ENCODE measurements around the gene TMEM242.

The TMEM242 gene

DNA sequence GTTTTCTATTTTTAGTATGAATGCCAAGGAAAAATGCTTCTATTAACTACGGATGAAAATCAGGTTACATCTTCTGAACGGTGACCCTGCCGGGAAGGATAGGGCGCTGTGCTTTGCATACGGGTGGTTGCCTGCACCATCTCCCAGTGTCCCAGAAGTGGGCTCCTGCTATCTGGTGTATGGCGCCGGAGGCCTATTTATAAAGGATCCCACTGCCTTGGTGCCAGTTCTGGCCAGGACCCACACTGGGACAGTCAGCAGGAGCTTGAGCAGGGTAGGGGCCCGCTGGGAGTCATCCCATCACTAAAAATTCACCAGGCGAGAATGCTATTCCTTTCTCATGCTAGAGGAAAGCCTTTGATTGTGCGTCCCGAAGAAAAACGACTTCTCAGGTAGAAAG, 22.9 kb downstream of the TMEM242 start:
- no peak overlapping the region for H3K27ac ChIP-seq (ENCODE audit: low read depth, low read length)
- WGBS (ENCODE audit: extremely low coverage, insufficient coverage, low lambda C conversion rate), result no CpG with 5 or more reads among the region's 12 CpGs
- H3K56ac ChIP-seq (ENCODE audit: low read length), result no peak overlapping the region
- H3K27me3 ChIP-seq (ENCODE audit: insufficient read depth, low read length, poor library complexity), result no peaks in the 10 kb centered on the region
- H3K18ac ChIP-seq (ENCODE audit: low read length), result no peak overlapping the region
- H2BK5ac ChIP-seq (ENCODE audit: low read length), result no peak overlapping the region
- H2AK5ac ChIP-seq (ENCODE audit: low read length), result no peak overlapping the region
- H3K4ac ChIP-seq (ENCODE audit: low read depth, low read length), result no peak overlapping the region
- H4K5ac ChIP-seq (ENCODE audit: low read length), result no peak overlapping the region
- H3K4me3 ChIP-seq (ENCODE audit: low read length), result no peak overlapping the region
- peaks cover 3% of the 10 kb centered on the region for H3K4me1 ChIP-seq (ENCODE audit: control insufficient read depth, low read depth, low read length)
- no peak overlapping the region for H3K9ac ChIP-seq (ENCODE audit: low read length)
- H3K79me1 ChIP-seq (ENCODE audit: low read length), result peaks cover 1% of the 10 kb centered on the region
- no peak overlapping the region for H3K23ac ChIP-seq (ENCODE audit: low read length)
- H3K4me2 ChIP-seq (ENCODE audit: low read length), result no peak overlapping the region
- H2BK120ac ChIP-seq (ENCODE audit: low read depth, low read length), result no peak overlapping the region
- H3K36me3 ChIP-seq (ENCODE audit: control insufficient read depth, insufficient read depth, low read length), result no peaks in the 10 kb centered on the region
- H4K8ac ChIP-seq (ENCODE audit: low read depth, low read length), result no peak overlapping the region
- no peak overlapping the region for H2BK15ac ChIP-seq (replicated peaks; ENCODE audit: low read depth)
- DNase-seq, result no peak
- H3K79me2 ChIP-seq (ENCODE audit: control insufficient read depth, insufficient read depth, low read length), result no peaks in the 10 kb centered on the region

DNA sequence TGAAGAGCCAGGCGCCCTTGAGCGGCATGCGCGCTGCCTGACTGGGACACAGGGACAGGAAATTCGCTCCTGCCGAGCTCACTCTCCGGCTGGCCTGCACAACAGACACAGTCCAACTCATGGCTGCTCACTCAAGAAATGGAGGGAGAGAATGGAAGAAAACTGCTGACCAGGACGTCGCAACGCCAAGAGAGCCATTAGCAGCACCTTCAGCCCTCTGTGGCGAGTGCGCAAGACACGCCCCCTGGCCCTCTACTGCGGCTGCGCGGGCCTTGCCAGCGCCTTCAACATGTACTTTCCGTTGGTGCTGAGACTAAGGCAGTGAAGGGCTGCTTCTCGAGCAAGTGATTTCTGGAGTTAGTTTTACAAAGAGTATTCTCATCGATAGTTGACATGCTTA, 23.3 kb downstream of the TMEM242 start:
- Histone ChIP-seq H3K27ac (ENCODE audit: low read depth, low read length) (no peak overlapping the region), H2BK120ac (ENCODE audit: low read depth, low read length) (no peak overlapping the region), H4K8ac (ENCODE audit: low read depth, low read length) (peak overlapping the region; percentile 65), H3K27me3 (ENCODE audit: insufficient read depth, low read length, poor library complexity) (no peaks in the 10 kb centered on the region), H3K4me2 (ENCODE audit: low read length) (no peak overlapping the region), H2BK15ac (replicated peaks; ENCODE audit: low read depth) (no peak overlapping the region), H2AK5ac (ENCODE audit: low read length) (no peak overlapping the region), H3K23ac (ENCODE audit: low read length) (no peak overlapping the region), H3K4me3 (ENCODE audit: low read length) (no peak overlapping the region), H2BK5ac (ENCODE audit: low read length) (no peak overlapping the region), H3K9ac (ENCODE audit: low read length) (no peak overlapping the region), H3K79me1 (ENCODE audit: low read length) (peaks cover 1% of the 10 kb centered on the region), H4K5ac (ENCODE audit: low read length) (no peak overlapping the region), H3K4ac (ENCODE audit: low read depth, low read length) (no peak overlapping the region), H3K36me3 (ENCODE audit: control insufficient read depth, insufficient read depth, low read length) (no peaks in the 10 kb centered on the region), H3K4me1 (ENCODE audit: control insufficient read depth, low read depth, low read length) (no peaks in the 10 kb centered on the region), H3K56ac (ENCODE audit: low read length) (no peak overlapping the region), H3K79me2 (ENCODE audit: control insufficient read depth, insufficient read depth, low read length) (no peaks in the 10 kb centered on the region), H3K18ac (ENCODE audit: low read length) (no peak overlapping the region)
- no CpG with 5 or more reads among the region's 20 CpGs for WGBS (ENCODE audit: extremely low coverage, insufficient coverage, low lambda C conversion rate)
- no peak for DNase-seq

GRCh38 chr6:157298216-157298724, 25.0 kb downstream of the TMEM242 start:
- H3K23ac ChIP-seq (ENCODE audit: low read length), result no peak overlapping the region
- no peak overlapping the region for H4K8ac ChIP-seq (ENCODE audit: low read depth, low read length)
- H3K56ac ChIP-seq (ENCODE audit: low read length), result no peak overlapping the region
- no peak overlapping the region for H3K18ac ChIP-seq (ENCODE audit: low read length)
- no peak overlapping the region for H3K9ac ChIP-seq (ENCODE audit: low read length)
- H3K4ac ChIP-seq (ENCODE audit: low read depth, low read length), result no peak overlapping the region
- H4K5ac ChIP-seq (ENCODE audit: low read length), result no peak overlapping the region
- no CpG with 5 or more reads among the region's 9 CpGs for WGBS (ENCODE audit: extremely low coverage, insufficient coverage, low lambda C conversion rate)
- peaks cover 1% of the 10 kb centered on the region for H3K79me1 ChIP-seq (ENCODE audit: low read length)
- H3K79me2 ChIP-seq (ENCODE audit: control insufficient read depth, insufficient read depth, low read length), result no peaks in the 10 kb centered on the region
- H3K4me1 ChIP-seq (ENCODE audit: control insufficient read depth, low read depth, low read length), result no peaks in the 10 kb centered on the region
- no peak overlapping the region for H3K4me3 ChIP-seq (ENCODE audit: low read length)
- H2BK120ac ChIP-seq (ENCODE audit: low read depth, low read length), result no peak overlapping the region
- H3K27me3 ChIP-seq (ENCODE audit: insufficient read depth, low read length, poor library complexity), result no peaks in the 10 kb centered on the region
- DNase-seq, result no peak
- no peak overlapping the region for H3K27ac ChIP-seq (ENCODE audit: low read depth, low read length)
- H3K4me2 ChIP-seq (ENCODE audit: low read length), result no peak overlapping the region
- no peak overlapping the region for H2BK15ac ChIP-seq (replicated peaks; ENCODE audit: low read depth)
- no peaks in the 10 kb centered on the region for H3K36me3 ChIP-seq (ENCODE audit: control insufficient read depth, insufficient read depth, low read length)
- H2AK5ac ChIP-seq (ENCODE audit: low read length), result no peak overlapping the region
- H2BK5ac ChIP-seq (ENCODE audit: low read length), result no peak overlapping the region

DNA sequence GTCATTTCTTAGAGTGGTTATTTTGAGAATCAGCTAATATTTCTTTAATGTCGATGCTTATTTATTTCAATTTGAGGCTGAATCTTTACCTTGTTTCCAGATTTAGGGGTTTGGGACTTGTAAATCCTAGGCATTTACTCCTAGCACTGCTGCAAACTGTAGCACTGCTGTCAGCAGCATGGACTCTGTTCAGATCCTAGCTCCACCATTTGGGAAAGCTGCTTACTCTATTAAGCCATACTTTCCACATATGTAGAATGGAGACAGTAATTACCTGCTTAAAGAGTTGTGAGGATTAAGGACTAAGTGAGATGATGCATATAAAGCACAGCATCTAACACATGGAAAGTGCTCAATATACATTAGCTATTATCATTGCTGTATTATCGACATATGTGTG, 28.7 kb downstream of the TMEM242 start:
- Histone ChIP-seq H3K4me2 (ENCODE audit: low read length) (no peak overlapping the region), H2BK15ac (replicated peaks; ENCODE audit: low read depth) (no peak overlapping the region), H3K27me3 (ENCODE audit: insufficient read depth, low read length, poor library complexity) (no peaks in the 10 kb centered on the region), H3K23ac (ENCODE audit: low read length) (no peak overlapping the region), H3K4ac (ENCODE audit: low read depth, low read length) (no peak overlapping the region), H2BK120ac (ENCODE audit: low read depth, low read length) (no peak overlapping the region), H3K9ac (ENCODE audit: low read length) (no peak overlapping the region), H4K5ac (ENCODE audit: low read length) (no peak overlapping the region), H3K4me1 (ENCODE audit: control insufficient read depth, low read depth, low read length) (no peaks in the 10 kb centered on the region), H3K4me3 (ENCODE audit: low read length) (no peak overlapping the region), H3K27ac (ENCODE audit: low read depth, low read length) (no peak overlapping the region), H3K79me2 (ENCODE audit: control insufficient read depth, insufficient read depth, low read length) (no peaks in the 10 kb centered on the region), H3K56ac (ENCODE audit: low read length) (no peak overlapping the region), H2BK5ac (ENCODE audit: low read length) (no peak overlapping the region), H3K36me3 (ENCODE audit: control insufficient read depth, insufficient read depth, low read length) (no peaks in the 10 kb centered on the region), H2AK5ac (ENCODE audit: low read length) (no peak overlapping the region), H3K18ac (ENCODE audit: low read length) (no peak overlapping the region), H3K79me1 (ENCODE audit: low read length) (no peaks in the 10 kb centered on the region), H4K8ac (ENCODE audit: low read depth, low read length) (no peak overlapping the region)
- no peak for DNase-seq
- no CpG with 5 or more reads among the region's 2 CpGs for WGBS (ENCODE audit: extremely low coverage, insufficient coverage, low lambda C conversion rate)

GRCh38 chr6:157293780-157294179, 29.5 kb downstream of the TMEM242 start:
- Histone ChIP-seq H4K5ac (ENCODE audit: low read length) (no peak overlapping the region), H3K56ac (ENCODE audit: low read length) (no peak overlapping the region), H2BK5ac (ENCODE audit: low read length) (no peak overlapping the region), H3K23ac (ENCODE audit: low read length) (no peak overlapping the region), H3K4me1 (ENCODE audit: control insufficient read depth, low read depth, low read length) (no peaks in the 10 kb centered on the region), H3K18ac (ENCODE audit: low read length) (no peak overlapping the region), H3K79me1 (ENCODE audit: low read length) (no peaks in the 10 kb centered on the region), H2BK15ac (replicated peaks; ENCODE audit: low read depth) (no peak overlapping the region), H3K9ac (ENCODE audit: low read length) (no peak overlapping the region), H3K27me3 (ENCODE audit: insufficient read depth, low read length, poor library complexity) (no peaks in the 10 kb centered on the region), H3K36me3 (ENCODE audit: control insufficient read depth, insufficient read depth, low read length) (no peaks in the 10 kb centered on the region), H4K8ac (ENCODE audit: low read depth, low read length) (no peak overlapping the region), H2BK120ac (ENCODE audit: low read depth, low read length) (no peak overlapping the region), H2AK5ac (ENCODE audit: low read length) (no peak overlapping the region), H3K4me3 (ENCODE audit: low read length) (no peak overlapping the region), H3K4ac (ENCODE audit: low read depth, low read length) (no peak overlapping the region), H3K79me2 (ENCODE audit: control insufficient read depth, insufficient read depth, low read length) (no peaks in the 10 kb centered on the region), H3K4me2 (ENCODE audit: low read length) (no peak overlapping the region), H3K27ac (ENCODE audit: low read depth, low read length) (no peak overlapping the region)
- WGBS (ENCODE audit: extremely low coverage, insufficient coverage, low lambda C conversion rate), result no CpG with 5 or more reads among the region's 6 CpGs
- DNase-seq, result no peak

DNA sequence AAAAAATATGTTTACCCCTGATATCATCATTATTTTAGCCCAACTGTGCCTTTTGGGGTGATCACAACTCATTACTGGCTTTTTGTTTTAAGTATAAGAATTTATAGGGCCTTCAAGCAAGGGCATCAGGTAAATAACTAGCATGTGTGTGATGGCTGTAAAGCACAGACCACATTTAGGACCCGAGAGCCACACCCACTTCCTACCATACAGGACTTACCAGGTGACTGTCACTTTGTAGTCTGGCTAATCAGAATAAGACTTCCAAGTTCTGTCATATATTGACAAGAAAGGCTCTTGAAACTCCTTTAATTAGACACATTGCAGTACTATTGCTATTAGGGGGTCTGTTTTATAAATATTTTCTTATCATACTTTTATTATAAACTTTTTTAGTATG, 31.1 kb downstream of the TMEM242 start:
- Histone ChIP-seq H3K4me2 (ENCODE audit: low read length) (no peak overlapping the region), H3K4me3 (ENCODE audit: low read length) (no peak overlapping the region), H3K18ac (ENCODE audit: low read length) (no peak overlapping the region), H2BK5ac (ENCODE audit: low read length) (no peak overlapping the region), H3K79me2 (ENCODE audit: control insufficient read depth, insufficient read depth, low read length) (no peaks in the 10 kb centered on the region), H3K23ac (ENCODE audit: low read length) (no peak overlapping the region), H3K4me1 (ENCODE audit: control insufficient read depth, low read depth, low read length) (no peaks in the 10 kb centered on the region), H3K36me3 (ENCODE audit: control insufficient read depth, insufficient read depth, low read length) (no peaks in the 10 kb centered on the region), H2BK120ac (ENCODE audit: low read depth, low read length) (no peak overlapping the region), H4K5ac (ENCODE audit: low read length) (no peak overlapping the region), H2BK15ac (replicated peaks; ENCODE audit: low read depth) (no peak overlapping the region), H3K79me1 (ENCODE audit: low read length) (no peaks in the 10 kb centered on the region), H3K27ac (ENCODE audit: low read depth, low read length) (no peak overlapping the region), H3K56ac (ENCODE audit: low read length) (no peak overlapping the region), H3K4ac (ENCODE audit: low read depth, low read length) (no peak overlapping the region), H4K8ac (ENCODE audit: low read depth, low read length) (no peak overlapping the region), H3K9ac (ENCODE audit: low read length) (no peak overlapping the region), H3K27me3 (ENCODE audit: insufficient read depth, low read length, poor library complexity) (no peaks in the 10 kb centered on the region), H2AK5ac (ENCODE audit: low read length) (no peak overlapping the region)
- no CpG with 5 or more reads among the region's 1 CpG for WGBS (ENCODE audit: extremely low coverage, insufficient coverage, low lambda C conversion rate)
- no peak for DNase-seq
